Loucy (cell line): ENCODE measurements around the gene CYTIP.
"Not testable (repeated sequence)": the region's sequence is repeated elsewhere in the genome, so short reads cannot be mapped to it uniquely, and the experiment has no call there.

Source experiments
- H2AFZ ChIP-seq: fragments of 200-600 bp; sonication (generic); 2 replicates; pipeline ENCODE4 v1.6.0; 2016; ENCODE audit warnings: antibody characterized with exemption, mild to moderate bottlenecking, low read length, moderate library complexity
- H3F3A ChIP-seq: fragments of 200-600 bp; 2 replicates; pipeline ENCODE4 v1.6.0; 2016; ENCODE audit warnings: antibody characterized with exemption, low read depth, mild to moderate bottlenecking
- H3K27me3 ChIP-seq: fragments of 200-600 bp; sonication (generic); 2 replicates; pipeline ENCODE4 v1.6.1; 2014; ENCODE audit warnings: low read length, mild to moderate bottlenecking; ENCODE audit not compliant: insufficient read depth, poor library complexity, severe bottlenecking
- H3K36me3 ChIP-seq: fragments of 200-600 bp; sonication (generic); 2 replicates; pipeline ENCODE4 v1.6.1; 2016; ENCODE audit warnings: low read length; ENCODE audit not compliant: insufficient read depth
- H3K4me1 ChIP-seq: fragments of 200-600 bp; sonication (generic); 2 replicates; pipeline ENCODE4 v1.5.1; 2014; ENCODE audit warnings: low read length, mild to moderate bottlenecking; ENCODE audit not compliant: insufficient read depth, poor library complexity, severe bottlenecking
- H3K4me2 ChIP-seq: fragments of 200-600 bp; sonication (generic); 2 replicates; pipeline ENCODE4 v1.6.0; 2014; ENCODE audit warnings: antibody characterized with exemption, low read length, low read depth, mild to moderate bottlenecking; ENCODE audit not compliant: poor library complexity, severe bottlenecking
- H3K4me3 ChIP-seq: fragments of 200-600 bp; sonication (generic); 2 replicates; pipeline ENCODE4 v1.5.1; 2014; ENCODE audit warnings: low read length, mild to moderate bottlenecking, mixed read lengths; ENCODE audit not compliant: poor library complexity, severe bottlenecking
- H3K79me2 ChIP-seq: fragments of 200-600 bp; sonication (generic); 2 replicates; pipeline ENCODE4 v1.6.1; 2014; ENCODE audit warnings: low read length; ENCODE audit not compliant: insufficient read depth
- H3K9ac ChIP-seq: fragments of 200-600 bp; sonication (generic); 2 replicates; pipeline ENCODE4 v1.6.0; 2014; ENCODE audit warnings: mild to moderate bottlenecking, low read depth, low read length, moderate library complexity; ENCODE audit not compliant: poor library complexity, severe bottlenecking
- H3K9me2 ChIP-seq: fragments of 200-600 bp; sonication (generic); replicated peaks from 2 replicates; pipeline ENCODE4 v1.6.1; 2016; ENCODE audit warnings: low read depth, low read length, mixed read lengths
- H3K9me3 ChIP-seq: fragments of 200-600 bp; sonication (generic); 2 replicates; pipeline ENCODE4 v1.6.1; 2014; ENCODE audit warnings: mild to moderate bottlenecking, antibody characterized with exemption, low read length, low read depth; ENCODE audit not compliant: insufficient read depth
- H4K20me1 ChIP-seq: fragments of 200-600 bp; sonication (generic); 2 replicates; pipeline ENCODE4 v1.6.0; 2014; ENCODE audit warnings: antibody characterized with exemption, low read length, mild to moderate bottlenecking; ENCODE audit not compliant: insufficient read depth, poor library complexity, severe bottlenecking
- EZH2phosphoT487 ChIP-seq: fragments of 200-600 bp; IDR thresholded peaks from 2 replicates; pipeline ENCODE4 v1.6.1; 2018; ENCODE audit warnings: antibody characterized with exemption, mild to moderate bottlenecking, moderate library complexity, borderline replicate concordance
- TF ChIP-seq, protein P1 (sequence below): fragments of 200-600 bp; sonication (generic); conservative IDR thresholded peaks from 2 replicates; pipeline ENCODE4 v1.5.1; 2014; ENCODE audit warnings: mild to moderate bottlenecking, antibody characterized with exemption, low read length

The CYTIP gene

DNA sequence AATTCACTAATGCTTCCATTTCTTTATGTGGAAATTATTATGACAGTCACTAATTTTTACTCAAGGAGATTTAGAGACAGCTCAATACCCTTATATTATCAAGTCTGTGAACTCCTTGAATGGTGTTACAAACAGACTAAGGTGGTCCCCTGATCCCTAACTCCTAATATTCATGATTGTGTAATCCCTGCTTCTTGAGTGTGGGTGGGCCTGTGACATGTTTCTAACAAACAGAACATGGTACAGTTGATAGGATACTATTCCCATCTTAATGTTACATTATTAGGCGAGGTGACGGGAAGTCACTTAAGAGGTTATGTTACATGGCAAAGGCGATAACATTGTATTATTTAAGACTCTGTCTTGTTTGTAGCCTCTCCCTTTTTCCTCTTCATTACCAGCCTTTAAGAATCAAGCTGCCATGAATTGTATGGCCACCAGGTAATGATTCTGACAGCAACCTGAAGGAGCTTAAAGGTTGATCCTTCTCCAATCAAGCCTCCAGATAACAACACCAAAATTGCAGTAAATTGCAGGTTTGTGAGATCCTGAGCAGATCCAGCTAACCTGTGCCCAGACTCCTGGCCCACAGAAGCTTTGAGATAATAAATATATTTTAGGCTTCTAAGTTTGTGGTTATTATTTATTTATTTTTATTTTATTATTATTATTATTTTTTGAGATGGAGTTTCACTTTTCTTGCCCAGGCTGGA, 32.1 kb downstream of the CYTIP start:
- H2AFZ ChIP-seq: no peak overlapping the region
- H3K9me3 ChIP-seq: no peaks in the 10 kb centered on the region
- H3K27me3 ChIP-seq: no peaks in the 10 kb centered on the region
- TF ChIP-seq EZH2phosphoT487: no peak
- TF ChIP-seq, protein P1, sequence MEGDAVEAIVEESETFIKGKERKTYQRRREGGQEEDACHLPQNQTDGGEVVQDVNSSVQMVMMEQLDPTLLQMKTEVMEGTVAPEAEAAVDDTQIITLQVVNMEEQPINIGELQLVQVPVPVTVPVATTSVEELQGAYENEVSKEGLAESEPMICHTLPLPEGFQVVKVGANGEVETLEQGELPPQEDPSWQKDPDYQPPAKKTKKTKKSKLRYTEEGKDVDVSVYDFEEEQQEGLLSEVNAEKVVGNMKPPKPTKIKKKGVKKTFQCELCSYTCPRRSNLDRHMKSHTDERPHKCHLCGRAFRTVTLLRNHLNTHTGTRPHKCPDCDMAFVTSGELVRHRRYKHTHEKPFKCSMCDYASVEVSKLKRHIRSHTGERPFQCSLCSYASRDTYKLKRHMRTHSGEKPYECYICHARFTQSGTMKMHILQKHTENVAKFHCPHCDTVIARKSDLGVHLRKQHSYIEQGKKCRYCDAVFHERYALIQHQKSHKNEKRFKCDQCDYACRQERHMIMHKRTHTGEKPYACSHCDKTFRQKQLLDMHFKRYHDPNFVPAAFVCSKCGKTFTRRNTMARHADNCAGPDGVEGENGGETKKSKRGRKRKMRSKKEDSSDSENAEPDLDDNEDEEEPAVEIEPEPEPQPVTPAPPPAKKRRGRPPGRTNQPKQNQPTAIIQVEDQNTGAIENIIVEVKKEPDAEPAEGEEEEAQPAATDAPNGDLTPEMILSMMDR: no peak
- no peaks in the 10 kb centered on the region for H3K9me2 ChIP-seq
- no peaks in the 10 kb centered on the region for H3K4me1 ChIP-seq
- H4K20me1 ChIP-seq: no peaks in the 10 kb centered on the region
- no peak overlapping the region for H3K9ac ChIP-seq
- no peaks in the 10 kb centered on the region for H3F3A ChIP-seq
- no peak overlapping the region for H3K4me3 ChIP-seq
- no peaks in the 10 kb centered on the region for H3K79me2 ChIP-seq
- H3K4me2 ChIP-seq: no peak overlapping the region
- H3K36me3 ChIP-seq: no peaks in the 10 kb centered on the region

GRCh38 chr2:157405398-157405797, 38.5 kb downstream of the CYTIP start:
- not testable (repeated sequence) for H3K27me3 ChIP-seq, H2AFZ ChIP-seq, H3K4me1 ChIP-seq, H3K9ac ChIP-seq, H3K4me3 ChIP-seq, H3F3A ChIP-seq, H3K36me3 ChIP-seq, H3K9me3 ChIP-seq, H3K4me2 ChIP-seq, H3K79me2 ChIP-seq, H3K9me2 ChIP-seq, H4K20me1 ChIP-seq

DNA sequence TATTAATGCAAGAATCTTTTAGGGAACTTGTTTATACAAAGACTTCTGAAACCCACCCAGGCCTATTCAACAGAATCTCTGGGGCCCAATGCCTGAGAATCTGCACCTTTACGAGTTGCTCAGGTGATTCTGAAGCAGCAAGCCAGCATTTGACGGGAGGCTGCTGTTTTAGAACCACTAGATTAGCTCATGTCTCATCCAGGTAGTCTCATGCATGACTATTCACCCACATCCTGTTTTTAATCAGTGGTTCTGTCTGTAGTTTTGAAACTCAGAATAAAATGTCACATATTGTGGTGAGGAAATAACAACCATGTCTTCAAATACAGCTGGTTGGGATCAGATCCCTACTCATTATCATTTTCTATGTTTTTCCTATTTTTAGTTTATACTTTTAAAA, 39.5 kb downstream of the CYTIP start:
- Histone ChIP-seq H3K36me3 (no peaks in the 10 kb centered on the region), H3F3A (no peaks in the 10 kb centered on the region), H3K27me3 (no peaks in the 10 kb centered on the region), H3K4me1 (no peaks in the 10 kb centered on the region), H3K4me2 (no peak overlapping the region), H3K4me3 (no peak overlapping the region), H3K9me2 (no peaks in the 10 kb centered on the region), H3K9me3 (no peaks in the 10 kb centered on the region), H2AFZ (no peak overlapping the region), H4K20me1 (no peaks in the 10 kb centered on the region), H3K79me2 (no peaks in the 10 kb centered on the region), H3K9ac (no peak overlapping the region)
- TF ChIP-seq, protein P1: no peak
- no peak for TF ChIP-seq EZH2phosphoT487

DNA sequence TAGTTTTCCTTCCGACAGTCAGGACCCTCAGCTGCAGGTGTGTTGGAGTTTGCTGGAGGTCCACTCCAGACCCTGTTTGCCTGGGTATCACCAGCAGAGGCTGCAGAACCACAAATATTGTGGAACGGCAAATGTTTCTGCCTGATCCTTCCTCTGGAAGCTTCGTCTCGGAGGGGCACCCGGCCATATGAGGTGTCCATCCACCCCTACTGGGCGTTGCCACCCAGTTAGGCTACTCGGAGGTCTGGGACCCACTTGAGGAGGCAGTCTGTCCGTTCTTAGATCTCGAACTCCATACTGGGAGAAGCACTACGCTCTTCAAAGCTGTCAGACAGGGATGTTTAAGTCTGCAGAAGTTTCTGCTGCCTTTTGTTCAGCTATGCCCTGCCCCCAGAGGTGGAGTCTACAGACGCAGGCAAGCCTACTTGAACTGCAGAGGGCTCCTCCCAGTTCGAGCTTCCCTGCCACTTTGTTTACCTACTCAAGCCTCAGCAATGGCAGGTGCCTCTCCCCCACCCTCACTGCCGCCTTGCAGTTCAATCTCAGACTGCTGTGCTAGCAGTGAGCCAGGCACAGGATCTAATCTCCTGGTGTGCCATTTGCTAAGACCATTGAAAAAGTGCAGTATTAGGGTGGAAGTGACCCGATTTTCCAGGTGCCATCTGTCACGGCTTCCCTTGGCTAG, 40.9 kb downstream of the CYTIP start:
- H3K79me2 ChIP-seq, H3F3A ChIP-seq, H2AFZ ChIP-seq, H3K4me1 ChIP-seq, H3K4me2 ChIP-seq, H4K20me1 ChIP-seq, H3K9ac ChIP-seq, H3K4me3 ChIP-seq, H3K9me3 ChIP-seq, H3K36me3 ChIP-seq, H3K9me2 ChIP-seq, H3K27me3 ChIP-seq: not testable (repeated sequence)
